Activated naive CD8-positive, alpha-beta T cell treated with anti-CD3 and anti-CD28 coated beads for 36 hours (primary cell): Measurements from ENCODE around the gene SUMO1. TPM values are rescaled to one million over a fixed set of nuclear protein-coding genes. Genes with fewer than 3 reads are reported as not detected.

ENCODE experiments used
- DNase-seq: peaks from one replicate; pipeline ENCODE4 v3.0.0; 2021
- H3K27ac Mint-ChIP-seq: one replicate; pipeline ENCODE4 v1.8.0; 2022; ENCODE audit warnings: mild to moderate bottlenecking, moderate library complexity, mixed read lengths
- H3K27me3 Mint-ChIP-seq: one replicate; pipeline ENCODE4 v1.8.0; 2022; ENCODE audit warnings: mild to moderate bottlenecking, mixed read lengths
- H3K36me3 Mint-ChIP-seq: one replicate; pipeline ENCODE4 v1.8.0; 2021; ENCODE audit warnings: mild to moderate bottlenecking, mixed read lengths
- H3K4me1 Mint-ChIP-seq: one replicate; pipeline ENCODE4 v1.8.0; 2021; ENCODE audit warnings: mixed read lengths
- H3K4me3 Mint-ChIP-seq: one replicate; pipeline ENCODE4 v1.8.0; 2022; ENCODE audit warnings: mild to moderate bottlenecking, moderate library complexity, mixed read lengths
- H3K9me3 Mint-ChIP-seq: one replicate; pipeline ENCODE4 v1.8.0; 2022; ENCODE audit warnings: mixed read lengths
- total RNA-seq, 2 experiments: library from RNA; stranded (reverse); gene quantifications; one replicate each; pipeline ENCODE4 v1.2.3, GENCODE V29; 2021

Gene SUMO1
- total RNA-seq, 2 experiments from 2014 or later: 126 to 129 TPM

- Mint-ChIP-seq H3K27me3 (peaks cover 15% of the 10 kb centered on the region), H3K4me3 (no peak overlapping the region), H3K27ac (no peak overlapping the region), H3K9me3 (no peaks in the 10 kb centered on the region), H3K4me1 (peaks cover 12% of the 10 kb centered on the region), H3K36me3 (no peaks in the 10 kb centered on the region)
- peak; percentile 36 for DNase-seq
These were observed 59.9 kb downstream of the SUMO1 start for GRCh38 chr2:202178346-202178958.

- Mint-ChIP-seq H3K9me3 (no peaks in the 10 kb centered on the region), H3K36me3 (no peaks in the 10 kb centered on the region), H3K27me3 (peaks cover 20% of the 10 kb centered on the region), H3K4me3 (peak overlapping the region; percentile 11), H3K27ac (peak overlapping the region; percentile 66), H3K4me1 (peaks cover 33% of the 10 kb centered on the region)
- DNase-seq: peak; percentile 57
These were observed 65.8 kb downstream of the SUMO1 start for GRCh38 chr2:202172439-202173211.

GRCh38 chr2:202171241-202171825, 67.1 kb downstream of the SUMO1 start:
- H3K4me3 Mint-ChIP-seq: peak overlapping the region; percentile 39
- H3K4me1 Mint-ChIP-seq: peaks cover 33% of the 10 kb centered on the region
- DNase-seq: peak; percentile 30
- H3K27me3 Mint-ChIP-seq: peaks cover 20% of the 10 kb centered on the region
- H3K27ac Mint-ChIP-seq: no peak overlapping the region
- no peaks in the 10 kb centered on the region for H3K36me3 Mint-ChIP-seq
- no peaks in the 10 kb centered on the region for H3K9me3 Mint-ChIP-seq

GRCh38 chr2:202169832-202170424, 68.5 kb downstream of the SUMO1 start:
- no peak for DNase-seq
- no peaks in the 10 kb centered on the region for H3K36me3 Mint-ChIP-seq
- H3K4me3 Mint-ChIP-seq: no peak overlapping the region
- H3K27me3 Mint-ChIP-seq: peaks cover 20% of the 10 kb centered on the region
- peaks cover 29% of the 10 kb centered on the region for H3K4me1 Mint-ChIP-seq
- H3K9me3 Mint-ChIP-seq: no peaks in the 10 kb centered on the region
- H3K27ac Mint-ChIP-seq: no peak overlapping the region

- DNase-seq: no peak
- H3K4me3 Mint-ChIP-seq: no peak overlapping the region
- peaks cover 20% of the 10 kb centered on the region for H3K27me3 Mint-ChIP-seq
- H3K36me3 Mint-ChIP-seq: no peaks in the 10 kb centered on the region
- H3K27ac Mint-ChIP-seq: no peak overlapping the region
- H3K4me1 Mint-ChIP-seq: peaks cover 28% of the 10 kb centered on the region
- no peaks in the 10 kb centered on the region for H3K9me3 Mint-ChIP-seq
These were observed 69.3 kb downstream of the SUMO1 start for GRCh38 chr2:202169131-202169530.

- no peak overlapping the region for H3K27ac Mint-ChIP-seq
- DNase-seq: no peak
- no peak overlapping the region for H3K4me3 Mint-ChIP-seq
- H3K27me3 Mint-ChIP-seq: peaks cover 14% of the 10 kb centered on the region
- peaks cover 8% of the 10 kb centered on the region for H3K4me1 Mint-ChIP-seq
- no peaks in the 10 kb centered on the region for H3K36me3 Mint-ChIP-seq
- H3K9me3 Mint-ChIP-seq: no peaks in the 10 kb centered on the region
These were observed 72.5 kb downstream of the SUMO1 start for GRCh38 chr2:202165945-202166344.

- no peak overlapping the region for H3K27ac Mint-ChIP-seq
- no peaks in the 10 kb centered on the region for H3K36me3 Mint-ChIP-seq
- no peak for DNase-seq
- no peaks in the 10 kb centered on the region for H3K9me3 Mint-ChIP-seq
- H3K27me3 Mint-ChIP-seq: peaks cover 7% of the 10 kb centered on the region
- no peak overlapping the region for H3K4me3 Mint-ChIP-seq
- peaks cover 9% of the 10 kb centered on the region for H3K4me1 Mint-ChIP-seq
These were observed 73.2 kb downstream of the SUMO1 start for GRCh38 chr2:202165208-202165607.

- DNase-seq: no peak
- H3K4me1 Mint-ChIP-seq: peaks cover 9% of the 10 kb centered on the region
- no peak overlapping the region for H3K27ac Mint-ChIP-seq
- no peaks in the 10 kb centered on the region for H3K36me3 Mint-ChIP-seq
- H3K9me3 Mint-ChIP-seq: no peaks in the 10 kb centered on the region
- no peak overlapping the region for H3K4me3 Mint-ChIP-seq
- no peaks in the 10 kb centered on the region for H3K27me3 Mint-ChIP-seq
These were observed 74.0 kb downstream of the SUMO1 start for GRCh38 chr2:202164411-202164810.

- Mint-ChIP-seq H3K36me3 (no peaks in the 10 kb centered on the region), H3K4me1 (peaks cover 3% of the 10 kb centered on the region), H3K4me3 (no peak overlapping the region), H3K9me3 (no peaks in the 10 kb centered on the region), H3K27ac (no peak overlapping the region), H3K27me3 (peaks cover under 1% of the 10 kb centered on the region)
- DNase-seq: no peak
These were observed 77.1 kb downstream of the SUMO1 start for GRCh38 chr2:202161151-202161835.

- Mint-ChIP-seq H3K27me3 (peaks cover 18% of the 10 kb centered on the region), H3K4me1 (peaks cover 3% of the 10 kb centered on the region), H3K4me3 (no peak overlapping the region), H3K27ac (no peak overlapping the region), H3K9me3 (no peaks in the 10 kb centered on the region), H3K36me3 (no peaks in the 10 kb centered on the region)
- no peak for DNase-seq
These were observed 79.6 kb downstream of the SUMO1 start for GRCh38 chr2:202158796-202159195.

- H3K27me3 Mint-ChIP-seq: peaks cover 22% of the 10 kb centered on the region
These were observed 81.0 kb downstream of the SUMO1 start for GRCh38 chr2:202157211-202157990.

More at GRCh38 chr2:202157211-202157990, 81.0 kb downstream of the SUMO1 start:
- no peak for DNase-seq
- Mint-ChIP-seq H3K4me1 (peaks cover 3% of the 10 kb centered on the region), H3K4me3 (no peak overlapping the region), H3K9me3 (no peaks in the 10 kb centered on the region), H3K36me3 (no peaks in the 10 kb centered on the region), H3K27ac (no peak overlapping the region)
